Transverse colon (tissue), 4 donors: ENCODE data around the gene CHAT.

ENCODE experiments used
- EP300 ChIP-seq: sonication (generic); formaldehyde crosslinking; IDR thresholded peaks from one replicate; pipeline ENCODE4 v1.6.1; 2017; ENCODE audit warnings: antibody characterized with exemption, low read depth
- POLR2A ChIP-seq: fragments of 450-650 bp; IDR thresholded peaks from one replicate; pipeline ENCODE4 v1.6.1; 2016; ENCODE audit warnings: antibody characterized with exemption, mild to moderate bottlenecking, moderate library complexity
- POLR2AphosphoS5 ChIP-seq, 3 donors: sonication (generic); formaldehyde crosslinking; IDR thresholded peaks; one replicate each; pipeline ENCODE4 v1.6.1; 2016; ENCODE audit warnings: antibody characterized with exemption in 3 of 3
- TF ChIP-seq, protein P1 (sequence below), 5 experiments: fragments of 200-600 bp in 3 of 5; fragments of 450-650 bp in 2 of 5; sonication (generic) in 3 of 5; IDR thresholded peaks; 1 replicate in 2 of 5; 2 replicates in 3 of 5; pipeline ENCODE4 v1.5.1; 2016 to 2017; ENCODE audit warnings: antibody characterized with exemption in 5 of 5, inconsistent platforms in 3 of 5, mild to moderate bottlenecking in 2 of 5, moderate library complexity in 1 of 5

DNA sequence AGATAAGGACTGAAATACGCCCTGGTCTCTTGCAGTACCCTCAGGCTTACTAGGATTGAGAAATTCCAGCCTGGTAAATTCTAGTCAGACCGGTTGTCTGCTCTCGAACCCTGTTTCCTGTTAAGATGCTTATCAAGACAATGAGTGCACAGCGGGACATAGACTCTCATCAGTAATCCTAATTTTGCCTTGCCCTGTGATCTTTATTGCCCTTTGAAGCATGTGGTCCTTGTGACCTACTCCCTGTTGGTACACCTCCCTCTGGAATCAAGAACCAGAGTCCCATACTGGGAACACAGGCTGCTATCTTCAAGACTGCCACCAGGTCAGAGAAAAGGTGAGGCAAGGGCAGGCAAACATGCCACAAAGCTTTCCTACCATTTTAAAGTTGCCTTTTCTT is 72.8 kb downstream of the CHAT start:
- TF ChIP-seq POLR2AphosphoS5 (IDR thresholded peaks at IDR 0.05) (no peak), POLR2A (no peak), EP300 (no peak)
- TF ChIP-seq, protein P1, sequence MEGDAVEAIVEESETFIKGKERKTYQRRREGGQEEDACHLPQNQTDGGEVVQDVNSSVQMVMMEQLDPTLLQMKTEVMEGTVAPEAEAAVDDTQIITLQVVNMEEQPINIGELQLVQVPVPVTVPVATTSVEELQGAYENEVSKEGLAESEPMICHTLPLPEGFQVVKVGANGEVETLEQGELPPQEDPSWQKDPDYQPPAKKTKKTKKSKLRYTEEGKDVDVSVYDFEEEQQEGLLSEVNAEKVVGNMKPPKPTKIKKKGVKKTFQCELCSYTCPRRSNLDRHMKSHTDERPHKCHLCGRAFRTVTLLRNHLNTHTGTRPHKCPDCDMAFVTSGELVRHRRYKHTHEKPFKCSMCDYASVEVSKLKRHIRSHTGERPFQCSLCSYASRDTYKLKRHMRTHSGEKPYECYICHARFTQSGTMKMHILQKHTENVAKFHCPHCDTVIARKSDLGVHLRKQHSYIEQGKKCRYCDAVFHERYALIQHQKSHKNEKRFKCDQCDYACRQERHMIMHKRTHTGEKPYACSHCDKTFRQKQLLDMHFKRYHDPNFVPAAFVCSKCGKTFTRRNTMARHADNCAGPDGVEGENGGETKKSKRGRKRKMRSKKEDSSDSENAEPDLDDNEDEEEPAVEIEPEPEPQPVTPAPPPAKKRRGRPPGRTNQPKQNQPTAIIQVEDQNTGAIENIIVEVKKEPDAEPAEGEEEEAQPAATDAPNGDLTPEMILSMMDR (IDR thresholded peaks at IDR 0.05), result no peak
